ENCODE results near the gene TFPI2.

DNA sequence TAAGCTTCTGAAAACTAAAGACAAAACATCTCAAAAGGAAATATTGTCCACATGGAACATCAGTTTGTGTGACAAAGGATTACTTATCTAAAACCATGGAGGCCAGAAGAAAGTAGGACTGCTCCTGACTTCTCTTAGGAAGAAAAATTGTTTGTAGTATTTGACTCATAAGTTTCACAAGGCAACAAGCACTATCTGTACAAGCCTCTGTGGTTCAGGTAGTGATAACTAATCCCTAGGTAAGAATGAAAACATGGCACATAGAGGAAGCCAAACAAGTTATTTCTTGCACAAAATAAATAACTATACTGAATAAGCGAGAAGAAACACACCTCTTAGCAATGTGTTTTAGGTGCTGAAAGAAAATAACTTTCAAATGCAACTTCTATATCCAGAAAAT is 30.3 kb downstream of the TFPI2 start:
- TF ChIP-seq, protein P1, sequence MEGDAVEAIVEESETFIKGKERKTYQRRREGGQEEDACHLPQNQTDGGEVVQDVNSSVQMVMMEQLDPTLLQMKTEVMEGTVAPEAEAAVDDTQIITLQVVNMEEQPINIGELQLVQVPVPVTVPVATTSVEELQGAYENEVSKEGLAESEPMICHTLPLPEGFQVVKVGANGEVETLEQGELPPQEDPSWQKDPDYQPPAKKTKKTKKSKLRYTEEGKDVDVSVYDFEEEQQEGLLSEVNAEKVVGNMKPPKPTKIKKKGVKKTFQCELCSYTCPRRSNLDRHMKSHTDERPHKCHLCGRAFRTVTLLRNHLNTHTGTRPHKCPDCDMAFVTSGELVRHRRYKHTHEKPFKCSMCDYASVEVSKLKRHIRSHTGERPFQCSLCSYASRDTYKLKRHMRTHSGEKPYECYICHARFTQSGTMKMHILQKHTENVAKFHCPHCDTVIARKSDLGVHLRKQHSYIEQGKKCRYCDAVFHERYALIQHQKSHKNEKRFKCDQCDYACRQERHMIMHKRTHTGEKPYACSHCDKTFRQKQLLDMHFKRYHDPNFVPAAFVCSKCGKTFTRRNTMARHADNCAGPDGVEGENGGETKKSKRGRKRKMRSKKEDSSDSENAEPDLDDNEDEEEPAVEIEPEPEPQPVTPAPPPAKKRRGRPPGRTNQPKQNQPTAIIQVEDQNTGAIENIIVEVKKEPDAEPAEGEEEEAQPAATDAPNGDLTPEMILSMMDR (conservative IDR thresholded peaks at IDR 0.05; ENCODE audit: low read depth, low read length), result no peak
- TF ChIP-seq POLR2A (IDR thresholded peaks at IDR 0.05; ENCODE audit: low read depth, low read length) (no peak), RFX5 (IDR thresholded peaks at IDR 0.05; ENCODE audit: low read depth, low read length) (no peak), SMC3 (IDR thresholded peaks at IDR 0.05; ENCODE audit: low read depth, low read length) (no peak), NFE2L2 (IDR thresholded peaks at IDR 0.05; ENCODE audit: low read depth, low read length) (no peak), CEBPB (IDR thresholded peaks at IDR 0.05; ENCODE audit: low read depth, low read length) (no peak), RCOR1 (IDR thresholded peaks at IDR 0.05; ENCODE audit: insufficient replicate concordance, low read length) (no peak), MAFK (IDR thresholded peaks at IDR 0.05; ENCODE audit: low read depth, low read length) (no peak), BHLHE40 (IDR thresholded peaks at IDR 0.05; ENCODE audit: low read depth, low read length) (no peak), RAD21 (IDR thresholded peaks at IDR 0.05; ENCODE audit: low read length) (no peak), CHD1 (IDR thresholded peaks at IDR 0.05; ENCODE audit: low read depth, low read length) (no peak), MXI1 (IDR thresholded peaks at IDR 0.05; ENCODE audit: borderline replicate concordance, low read depth, low read length) (no peak)
- TF ChIP-seq, protein P2, sequence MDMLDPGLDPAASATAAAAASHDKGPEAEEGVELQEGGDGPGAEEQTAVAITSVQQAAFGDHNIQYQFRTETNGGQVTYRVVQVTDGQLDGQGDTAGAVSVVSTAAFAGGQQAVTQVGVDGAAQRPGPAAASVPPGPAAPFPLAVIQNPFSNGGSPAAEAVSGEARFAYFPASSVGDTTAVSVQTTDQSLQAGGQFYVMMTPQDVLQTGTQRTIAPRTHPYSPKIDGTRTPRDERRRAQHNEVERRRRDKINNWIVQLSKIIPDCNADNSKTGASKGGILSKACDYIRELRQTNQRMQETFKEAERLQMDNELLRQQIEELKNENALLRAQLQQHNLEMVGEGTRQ (IDR thresholded peaks at IDR 0.05; ENCODE audit: low read depth, low read length), result no peak
